HG02885 (cell line): ENCODE measurements around the gene ST14.

ENCODE experiments used
- ATAC-seq: cut with Tn5 transposase; IDR thresholded peaks from one replicate; pipeline ENCODE4 v1.9.1; 2021; ENCODE audit warnings: mild to moderate bottlenecking; ENCODE audit not compliant: unreplicated experiment, poor library complexity

Gene ST14

DNA sequence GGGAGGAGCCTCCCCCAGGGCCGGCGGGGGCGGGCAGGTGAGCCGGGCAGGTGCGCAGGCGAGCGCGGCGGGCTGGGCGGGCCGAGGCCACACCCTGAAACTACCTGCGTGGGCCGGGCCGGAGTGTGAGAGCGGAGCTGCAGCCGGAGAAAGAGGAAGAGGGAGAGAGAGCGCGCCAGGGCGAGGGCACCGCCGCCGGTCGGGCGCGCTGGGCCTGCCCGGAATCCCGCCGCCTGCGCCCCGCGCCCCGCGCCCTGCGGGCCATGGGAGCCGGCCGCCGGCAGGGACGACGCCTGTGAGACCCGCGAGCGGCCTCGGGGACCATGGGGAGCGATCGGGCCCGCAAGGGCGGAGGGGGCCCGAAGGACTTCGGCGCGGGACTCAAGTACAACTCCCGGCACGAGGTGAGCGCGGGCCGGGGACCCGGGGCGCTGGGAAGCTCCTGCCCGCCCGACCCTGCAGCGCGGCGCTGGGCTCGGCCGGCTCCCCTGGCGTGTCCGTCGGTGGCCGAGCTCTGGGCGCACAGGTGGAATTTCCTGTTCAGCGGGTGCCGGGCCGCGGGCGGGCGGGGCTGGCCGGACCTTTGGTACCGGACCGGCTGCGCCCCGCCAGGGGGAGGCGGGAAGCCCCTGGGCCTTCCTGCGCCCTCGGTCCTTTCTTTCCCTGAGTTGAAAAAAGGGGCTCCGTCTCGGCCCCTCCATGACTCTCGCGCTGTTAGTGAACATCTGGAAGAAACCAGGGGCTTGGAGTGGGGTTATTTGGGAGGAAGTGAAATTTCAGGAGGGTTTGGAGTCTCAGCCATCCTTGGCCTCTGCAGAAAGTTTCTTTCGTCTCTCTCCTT is at the start of gene ST14:
ST14 (plus strand) TSS at position 126 of the 841 bp plus-strand sequence; CDS start at position 324, 198 bp downstream.
- ATAC-seq, result peak; percentile 47

DNA sequence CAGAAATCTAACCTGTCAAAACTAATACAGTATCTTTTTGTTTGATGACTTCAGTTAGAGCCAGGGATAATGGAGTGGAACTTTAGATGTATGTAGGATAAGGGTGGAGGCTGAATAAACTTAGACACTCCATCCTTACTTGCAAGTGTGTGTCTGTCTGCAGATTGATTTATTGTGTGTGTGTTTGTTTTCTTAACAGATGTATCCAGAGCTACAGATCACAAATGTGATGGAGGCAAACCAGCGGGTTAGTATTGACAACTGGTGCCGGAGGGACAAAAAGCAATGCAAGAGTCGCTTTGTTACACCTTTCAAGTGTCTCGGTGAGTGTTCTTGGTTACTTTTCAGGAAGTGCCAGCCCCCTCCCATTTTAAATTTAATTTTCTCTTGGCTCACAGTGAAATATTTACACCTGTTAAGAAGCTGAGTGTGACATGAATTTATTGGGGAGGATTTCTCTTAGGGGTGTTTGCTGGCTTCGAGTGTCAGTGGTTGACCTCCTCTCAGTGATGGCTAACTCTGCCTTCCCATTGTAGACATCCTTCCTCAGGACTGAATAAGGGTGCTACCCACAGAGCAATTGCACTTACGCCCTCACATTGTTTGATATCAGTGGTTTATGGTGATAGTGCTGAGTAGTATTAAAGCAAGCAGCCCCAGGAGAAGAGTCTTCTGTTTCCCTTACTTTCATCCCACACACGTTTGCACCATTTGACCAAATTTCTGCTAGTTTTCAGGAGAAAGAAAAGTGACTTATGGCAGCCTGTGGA is 49.1 kb upstream of the ST14 start:
- no peak for ATAC-seq

DNA sequence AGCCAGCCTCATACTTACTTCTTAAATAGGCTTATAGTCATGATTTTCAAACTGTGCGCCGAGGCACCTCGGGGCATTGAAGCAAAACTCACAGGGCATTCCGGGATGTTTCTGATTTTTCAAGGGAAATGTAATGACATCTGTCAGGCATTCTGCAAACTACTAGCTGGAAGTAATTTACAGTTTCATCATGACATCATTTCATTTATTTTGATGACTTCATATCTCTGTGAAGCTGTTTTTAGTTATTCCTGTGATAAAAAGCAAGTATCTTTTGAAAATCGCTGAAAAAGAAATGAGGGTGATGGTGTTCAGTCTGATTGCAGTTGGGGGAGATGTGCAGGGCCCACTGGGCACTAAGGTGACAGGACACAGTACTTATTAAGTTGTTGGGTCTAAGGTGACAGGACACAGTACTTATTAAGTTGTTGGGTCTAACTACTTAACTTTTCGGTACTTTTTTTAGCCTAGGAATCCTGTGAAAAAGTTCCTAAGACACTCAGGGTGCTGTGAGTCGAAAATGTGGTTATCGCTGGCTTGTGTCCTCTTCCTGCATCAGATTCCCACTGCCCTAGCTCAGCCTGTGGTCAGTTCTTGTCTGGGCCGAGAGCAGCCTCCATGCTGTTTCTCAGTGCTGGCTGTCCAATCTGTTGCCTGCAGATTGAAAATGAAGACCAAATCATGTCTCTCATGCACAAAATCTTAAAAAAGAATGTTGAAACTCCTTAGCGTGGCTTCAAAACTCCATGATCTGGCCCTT is 47.3 kb upstream of the ST14 start:
- no peak for ATAC-seq

DNA sequence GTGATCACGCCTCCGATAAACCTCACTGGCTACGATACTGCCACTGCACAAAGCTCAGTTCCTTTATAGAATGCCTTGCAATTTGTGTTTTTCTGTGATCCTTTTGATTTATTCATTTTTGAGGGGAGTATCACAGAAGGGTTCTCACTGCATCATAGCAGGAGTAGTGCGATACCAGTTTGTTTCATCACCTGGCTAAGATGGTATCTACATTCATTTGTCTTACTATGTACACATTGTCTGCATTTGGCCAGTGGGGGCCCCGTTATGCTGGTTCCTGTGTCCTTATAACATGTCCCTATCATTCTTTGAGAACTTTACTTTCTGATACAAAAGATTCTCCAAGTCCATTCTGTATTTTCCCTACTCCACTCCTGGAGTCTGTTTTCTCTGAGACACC is 45.3 kb upstream of the ST14 start:
- no peak for ATAC-seq

- no peak for ATAC-seq
Observed at GRCh38 chr11:130114726-130115125, 44.9 kb upstream of the ST14 start.

DNA sequence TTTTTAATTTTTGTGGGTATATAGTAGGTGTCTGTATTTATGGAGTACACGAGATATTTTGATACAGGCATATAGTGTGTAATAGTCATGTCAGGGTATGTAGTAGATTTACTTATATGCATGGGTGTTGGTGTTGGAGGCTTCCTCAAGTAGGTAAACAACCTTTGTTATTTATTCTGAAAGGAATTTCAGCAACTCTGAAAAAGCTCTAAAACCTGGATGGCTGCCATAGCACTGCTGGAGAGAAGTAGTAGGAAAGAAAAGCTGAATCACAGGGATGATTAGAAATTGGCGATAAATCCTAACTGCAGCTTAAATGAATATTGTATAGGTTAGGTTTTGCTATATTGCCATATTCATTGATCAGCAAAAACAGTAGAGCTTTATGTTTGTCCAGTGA is 44.4 kb upstream of the ST14 start:
- ATAC-seq, result no peak

GRCh38 chr11:130118165-130118564 is 41.4 kb upstream of the ST14 start:
- peak; percentile 90 for ATAC-seq

GRCh38 chr11:130118636-130119387 is 40.8 kb upstream of the ST14 start:
- peak; percentile 42 for ATAC-seq

DNA sequence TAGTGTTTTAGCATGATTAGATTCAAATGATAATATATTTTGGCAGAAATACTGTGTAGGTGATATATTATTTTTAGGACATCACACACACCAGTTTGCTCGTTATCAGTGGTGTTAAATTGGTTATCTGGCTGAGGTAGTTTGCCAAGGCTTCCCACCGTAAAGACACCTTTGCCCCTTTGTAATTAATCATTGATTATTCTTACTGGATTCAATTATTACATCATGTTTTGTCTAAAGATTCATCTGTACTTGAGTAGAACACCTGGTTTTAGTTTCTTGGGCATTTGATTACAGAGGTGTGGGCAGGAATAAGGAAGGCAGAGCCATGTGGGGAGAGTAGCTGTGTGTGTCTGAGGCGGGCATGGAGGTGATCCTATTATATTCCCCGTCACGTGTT is 39.5 kb upstream of the ST14 start:
- no peak for ATAC-seq

DNA sequence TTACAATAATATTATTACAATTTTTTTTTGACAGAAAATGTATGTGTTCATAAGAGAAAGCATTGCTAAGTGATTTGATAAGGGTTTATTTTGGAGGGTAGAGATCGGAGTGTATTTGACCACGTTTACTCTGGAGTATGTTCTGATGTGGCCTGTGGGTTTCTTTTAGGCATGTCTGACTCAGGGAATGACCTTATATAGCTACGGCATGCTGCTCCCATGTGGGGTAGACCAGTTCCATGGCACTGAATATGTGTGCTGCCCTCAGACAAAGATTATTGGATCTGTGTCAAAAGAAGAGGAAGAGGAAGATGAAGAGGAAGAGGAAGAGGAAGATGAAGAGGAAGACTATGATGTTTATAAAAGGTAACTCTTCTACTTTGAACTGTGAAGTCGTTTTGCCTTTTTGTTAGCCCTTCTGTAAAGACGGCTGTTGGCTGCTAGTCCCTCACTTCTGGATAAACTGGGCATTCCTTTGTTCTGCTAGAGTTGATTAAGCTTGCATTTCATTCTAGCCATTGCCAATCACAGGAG is 38.1 kb upstream of the ST14 start:
- no peak for ATAC-seq

- ATAC-seq, result no peak
Observed at GRCh38 chr11:130122141-130122575, 37.4 kb upstream of the ST14 start.

DNA sequence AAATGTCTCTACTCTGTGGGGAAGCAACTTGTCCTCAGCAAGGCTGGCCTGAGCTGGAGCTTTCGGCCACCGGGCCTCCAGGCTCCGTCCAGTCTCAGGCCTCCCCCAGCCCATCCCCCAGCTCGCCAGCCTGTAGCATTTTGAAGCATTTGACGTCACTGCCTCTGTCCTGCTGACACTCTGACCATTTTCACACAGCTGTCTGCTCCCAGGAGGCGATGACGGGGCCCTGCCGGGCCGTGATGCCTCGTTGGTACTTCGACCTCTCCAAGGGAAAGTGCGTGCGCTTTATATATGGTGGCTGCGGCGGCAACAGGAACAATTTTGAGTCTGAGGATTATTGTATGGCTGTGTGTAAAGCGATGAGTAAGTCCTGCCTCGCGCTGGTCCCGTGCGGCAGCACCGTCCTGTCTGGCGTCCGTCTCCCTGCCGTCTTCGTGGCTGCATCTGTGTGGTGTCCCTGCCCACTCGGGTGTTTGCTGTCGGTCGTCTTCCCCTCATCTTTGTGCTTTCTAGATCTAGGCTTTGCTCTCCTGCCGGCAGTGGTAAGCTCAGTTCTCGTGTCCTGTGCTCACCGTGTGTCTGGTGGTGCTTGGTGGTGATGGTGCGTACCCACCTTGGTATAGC is 36.1 kb upstream of the ST14 start:
- no peak for ATAC-seq

DNA sequence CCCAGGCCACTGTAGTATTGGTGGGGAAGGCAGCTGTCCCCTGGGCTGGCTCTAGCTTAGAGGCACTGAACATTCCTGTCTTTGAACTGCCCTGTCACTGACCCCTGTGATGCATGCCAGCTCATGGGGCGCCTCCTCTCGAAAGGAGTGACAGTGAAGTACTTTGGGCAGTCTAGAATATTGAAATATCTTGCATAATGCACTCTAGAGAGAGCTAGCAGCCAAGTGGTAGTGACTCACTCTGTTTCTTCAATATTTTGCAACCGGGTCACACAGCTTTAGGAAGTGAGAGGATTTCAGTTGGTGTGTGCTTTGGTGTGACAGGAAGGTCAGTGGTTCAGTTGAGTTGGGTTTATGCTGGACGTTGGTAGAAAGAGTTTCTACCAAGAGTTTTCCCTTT is 35.5 kb upstream of the ST14 start:
- no peak for ATAC-seq

DNA sequence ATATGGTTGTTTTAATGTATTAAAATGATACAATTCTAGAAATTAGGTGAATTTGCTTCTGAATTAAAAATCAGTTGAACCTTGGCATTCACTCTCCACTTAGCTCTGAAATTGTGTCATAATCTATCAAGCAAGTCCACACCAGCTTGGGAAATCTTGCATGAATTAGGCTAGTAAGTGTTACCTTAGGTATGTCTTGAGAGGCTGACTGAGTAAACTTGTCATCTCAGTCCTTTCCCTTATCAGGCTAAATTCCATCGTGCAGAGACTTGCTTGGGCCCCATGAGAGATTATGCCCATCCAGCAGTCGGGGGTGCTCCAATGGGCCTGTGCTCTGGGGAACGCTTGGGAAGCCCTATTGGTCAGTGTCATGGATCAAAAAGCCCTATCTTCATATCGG is 33.9 kb upstream of the ST14 start:
- no peak for ATAC-seq

DNA sequence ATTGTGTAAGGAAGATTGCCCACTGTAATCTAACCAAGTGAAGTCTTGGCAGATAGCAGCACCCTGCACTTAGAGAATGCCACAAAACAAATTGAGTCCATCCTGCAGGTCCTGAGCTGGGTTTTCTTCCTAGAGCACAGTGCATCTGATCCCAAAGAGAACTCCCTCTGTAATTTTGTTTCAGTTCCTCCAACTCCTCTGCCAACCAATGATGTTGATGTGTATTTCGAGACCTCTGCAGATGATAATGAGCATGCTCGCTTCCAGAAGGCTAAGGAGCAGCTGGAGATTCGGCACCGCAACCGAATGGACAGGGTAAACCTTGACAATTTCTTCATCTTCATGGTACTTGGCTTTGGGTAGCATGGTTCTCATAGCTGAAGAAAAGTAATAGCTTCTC is 33.1 kb upstream of the ST14 start:
- no peak for ATAC-seq

- no peak for ATAC-seq
Observed at GRCh38 chr11:130127509-130127908, 32.1 kb upstream of the ST14 start.

GRCh38 chr11:130128626-130129025 is 31.0 kb upstream of the ST14 start:
- no peak for ATAC-seq

- no peak for ATAC-seq
Observed at GRCh38 chr11:130129922-130130321, 29.7 kb upstream of the ST14 start.
